ENCODE measurements around the gene ZNF541.

DNA sequence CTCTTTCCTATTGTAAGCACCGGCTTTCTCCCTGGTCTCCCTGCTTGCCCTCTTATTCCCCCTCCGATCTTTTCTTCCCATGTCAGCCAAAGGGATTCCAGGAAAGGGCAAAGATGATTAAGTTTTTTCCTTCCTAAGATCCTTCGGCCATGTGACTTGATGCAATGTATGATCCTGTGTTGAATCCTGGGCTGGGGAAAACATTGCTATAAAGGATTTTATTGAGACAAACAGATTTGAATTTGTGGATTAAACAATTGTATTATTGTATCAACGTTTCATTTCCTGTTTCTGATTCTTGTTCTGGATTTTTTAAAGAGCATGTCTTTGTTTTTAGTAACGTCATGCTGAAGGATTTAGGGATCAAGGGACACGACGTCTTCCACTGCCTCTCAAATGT, 16.9 kb upstream of the ZNF541 start:
- TF ChIP-seq, protein P1, sequence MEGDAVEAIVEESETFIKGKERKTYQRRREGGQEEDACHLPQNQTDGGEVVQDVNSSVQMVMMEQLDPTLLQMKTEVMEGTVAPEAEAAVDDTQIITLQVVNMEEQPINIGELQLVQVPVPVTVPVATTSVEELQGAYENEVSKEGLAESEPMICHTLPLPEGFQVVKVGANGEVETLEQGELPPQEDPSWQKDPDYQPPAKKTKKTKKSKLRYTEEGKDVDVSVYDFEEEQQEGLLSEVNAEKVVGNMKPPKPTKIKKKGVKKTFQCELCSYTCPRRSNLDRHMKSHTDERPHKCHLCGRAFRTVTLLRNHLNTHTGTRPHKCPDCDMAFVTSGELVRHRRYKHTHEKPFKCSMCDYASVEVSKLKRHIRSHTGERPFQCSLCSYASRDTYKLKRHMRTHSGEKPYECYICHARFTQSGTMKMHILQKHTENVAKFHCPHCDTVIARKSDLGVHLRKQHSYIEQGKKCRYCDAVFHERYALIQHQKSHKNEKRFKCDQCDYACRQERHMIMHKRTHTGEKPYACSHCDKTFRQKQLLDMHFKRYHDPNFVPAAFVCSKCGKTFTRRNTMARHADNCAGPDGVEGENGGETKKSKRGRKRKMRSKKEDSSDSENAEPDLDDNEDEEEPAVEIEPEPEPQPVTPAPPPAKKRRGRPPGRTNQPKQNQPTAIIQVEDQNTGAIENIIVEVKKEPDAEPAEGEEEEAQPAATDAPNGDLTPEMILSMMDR (conservative IDR thresholded peaks at IDR 0.05; ENCODE audit: low read depth in 2 of 2), result no peak
- TF ChIP-seq EZH2 (IDR thresholded peaks at IDR 0.05; ENCODE audit: low read depth, unreplicated experiment), result no peak
- TF ChIP-seq POLR2AphosphoS5 (IDR thresholded peaks at IDR 0.05; ENCODE audit: low read depth), result no peak
- TF ChIP-seq EZH2phosphoT487 (IDR thresholded peaks at IDR 0.05; ENCODE audit: unreplicated experiment), result no peak
- TF ChIP-seq, protein P2, sequence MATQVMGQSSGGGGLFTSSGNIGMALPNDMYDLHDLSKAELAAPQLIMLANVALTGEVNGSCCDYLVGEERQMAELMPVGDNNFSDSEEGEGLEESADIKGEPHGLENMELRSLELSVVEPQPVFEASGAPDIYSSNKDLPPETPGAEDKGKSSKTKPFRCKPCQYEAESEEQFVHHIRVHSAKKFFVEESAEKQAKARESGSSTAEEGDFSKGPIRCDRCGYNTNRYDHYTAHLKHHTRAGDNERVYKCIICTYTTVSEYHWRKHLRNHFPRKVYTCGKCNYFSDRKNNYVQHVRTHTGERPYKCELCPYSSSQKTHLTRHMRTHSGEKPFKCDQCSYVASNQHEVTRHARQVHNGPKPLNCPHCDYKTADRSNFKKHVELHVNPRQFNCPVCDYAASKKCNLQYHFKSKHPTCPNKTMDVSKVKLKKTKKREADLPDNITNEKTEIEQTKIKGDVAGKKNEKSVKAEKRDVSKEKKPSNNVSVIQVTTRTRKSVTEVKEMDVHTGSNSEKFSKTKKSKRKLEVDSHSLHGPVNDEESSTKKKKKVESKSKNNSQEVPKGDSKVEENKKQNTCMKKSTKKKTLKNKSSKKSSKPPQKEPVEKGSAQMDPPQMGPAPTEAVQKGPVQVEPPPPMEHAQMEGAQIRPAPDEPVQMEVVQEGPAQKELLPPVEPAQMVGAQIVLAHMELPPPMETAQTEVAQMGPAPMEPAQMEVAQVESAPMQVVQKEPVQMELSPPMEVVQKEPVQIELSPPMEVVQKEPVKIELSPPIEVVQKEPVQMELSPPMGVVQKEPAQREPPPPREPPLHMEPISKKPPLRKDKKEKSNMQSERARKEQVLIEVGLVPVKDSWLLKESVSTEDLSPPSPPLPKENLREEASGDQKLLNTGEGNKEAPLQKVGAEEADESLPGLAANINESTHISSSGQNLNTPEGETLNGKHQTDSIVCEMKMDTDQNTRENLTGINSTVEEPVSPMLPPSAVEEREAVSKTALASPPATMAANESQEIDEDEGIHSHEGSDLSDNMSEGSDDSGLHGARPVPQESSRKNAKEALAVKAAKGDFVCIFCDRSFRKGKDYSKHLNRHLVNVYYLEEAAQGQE (IDR thresholded peaks at IDR 0.05; ENCODE audit: unreplicated experiment), result no peak
- TF ChIP-seq CREB1 (CRISPR knock-in tag; IDR thresholded peaks at IDR 0.05; ENCODE audit: low read depth), result no peak
- TF ChIP-seq NANOG (IDR thresholded peaks at IDR 0.05; ENCODE audit: borderline replicate concordance), result no peak
- TF ChIP-seq JUNB (IDR thresholded peaks at IDR 0.05; ENCODE audit: unreplicated experiment), result no peak
- TF ChIP-seq ZNF114 (CRISPR knock-in tag; IDR thresholded peaks at IDR 0.05), result no peak
- TF ChIP-seq, protein P3, sequence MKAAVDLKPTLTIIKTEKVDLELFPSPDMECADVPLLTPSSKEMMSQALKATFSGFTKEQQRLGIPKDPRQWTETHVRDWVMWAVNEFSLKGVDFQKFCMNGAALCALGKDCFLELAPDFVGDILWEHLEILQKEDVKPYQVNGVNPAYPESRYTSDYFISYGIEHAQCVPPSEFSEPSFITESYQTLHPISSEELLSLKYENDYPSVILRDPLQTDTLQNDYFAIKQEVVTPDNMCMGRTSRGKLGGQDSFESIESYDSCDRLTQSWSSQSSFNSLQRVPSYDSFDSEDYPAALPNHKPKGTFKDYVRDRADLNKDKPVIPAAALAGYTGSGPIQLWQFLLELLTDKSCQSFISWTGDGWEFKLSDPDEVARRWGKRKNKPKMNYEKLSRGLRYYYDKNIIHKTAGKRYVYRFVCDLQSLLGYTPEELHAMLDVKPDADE (IDR thresholded peaks at IDR 0.05), result no peak
- TF ChIP-seq ZNF331 (CRISPR knock-in tag; IDR thresholded peaks at IDR 0.05; ENCODE audit: low read depth), result no peak

All from GM23338 (cell line).